GM18505 (cell line): Measurements from ENCODE around the gene SHISA7.

Experiments used
- ATAC-seq: cut with Tn5 transposase; IDR thresholded peaks from one replicate; pipeline ENCODE4 v1.9.1; 2021; ENCODE audit not compliant: unreplicated experiment
- POLR2A ChIP-seq: IDR thresholded peaks from 4 replicates; pipeline ENCODE4 v1.6.1; 2011; ENCODE audit warnings: borderline replicate concordance; ENCODE audit not compliant: insufficient read depth, insufficient read length; ENCODE audit errors: extremely low read depth

The SHISA7 gene

GRCh38 chr19:55443045-55443823, at the start of gene SHISA7:
TSS of gene SHISA7 (minus strand) at chr19:55443300. CDS start at chr19:55442863, 437 bp downstream.
- no peak for TF ChIP-seq POLR2A
- ATAC-seq: no peak

- ATAC-seq: no peak
Measured at GRCh38 chr19:55492362-55492944, 49.4 kb upstream of the SHISA7 start.

GRCh38 chr19:55491546-55492360, 48.7 kb upstream of the SHISA7 start:
- no peak for TF ChIP-seq POLR2A
- ATAC-seq: no peak

More at GRCh38 chr19:55492362-55492944, 49.4 kb upstream of the SHISA7 start:
- TF ChIP-seq POLR2A: no peak

GRCh38 chr19:55490478-55491432, 47.7 kb upstream of the SHISA7 start:
- TF ChIP-seq POLR2A: no peak
- ATAC-seq: no peak

- no peak for TF ChIP-seq POLR2A
- ATAC-seq: no peak
Measured at GRCh38 chr19:55489711-55490477, 46.8 kb upstream of the SHISA7 start.

GRCh38 chr19:55488986-55489710, 46.0 kb upstream of the SHISA7 start:
- no peak for ATAC-seq
- no peak for TF ChIP-seq POLR2A

- ATAC-seq: no peak
- TF ChIP-seq POLR2A: no peak
Measured at GRCh38 chr19:55487924-55488687, 45.0 kb upstream of the SHISA7 start, which contains the start of gene SSC5D. TSS of gene SSC5D (plus strand) at chr19:55488436. CDS start at chr19:55488590, 154 bp downstream.

- TF ChIP-seq POLR2A: no peak
Measured at GRCh38 chr19:55486971-55487923, 44.1 kb upstream of the SHISA7 start.

GRCh38 chr19:55486043-55486970, 43.2 kb upstream of the SHISA7 start:
- no peak for ATAC-seq
- TF ChIP-seq POLR2A: no peak

More at GRCh38 chr19:55486971-55487923, 44.1 kb upstream of the SHISA7 start:
- no peak for ATAC-seq
